ENCODE data around the gene ELOVL7. TPM values are rescaled to one million over a fixed set of nuclear protein-coding genes. Genes with fewer than 3 reads are reported as not detected.

Gene ELOVL7
- total RNA-seq, 1 donor from 2014 or later, result 14.5 TPM

- no peak overlapping the region for H3K27ac Mint-ChIP-seq
- no peak overlapping the region for H3K4me3 Mint-ChIP-seq (ENCODE audit: low read depth)
- peaks cover 4% of the 10 kb centered on the region for H3K36me3 Mint-ChIP-seq (ENCODE audit: insufficient read depth)
- no peak for TF ChIP-seq CTCF (IDR thresholded peaks at IDR 0.05; ENCODE audit: unreplicated experiment)
- no peaks in the 10 kb centered on the region for H3K4me1 Mint-ChIP-seq (ENCODE audit: low read depth)
- H3K27me3 Mint-ChIP-seq, result no peaks in the 10 kb centered on the region
- H3K9me3 Mint-ChIP-seq (ENCODE audit: low read depth), result no peaks in the 10 kb centered on the region
- no peak for DNase-seq (ENCODE audit: low spot score, unreplicated experiment)
Observed at GRCh38 chr5:60788863-60789513, 55.1 kb downstream of the ELOVL7 start.

- Mint-ChIP-seq H3K27me3 (no peaks in the 10 kb centered on the region), H3K4me3 (ENCODE audit: low read depth) (no peak overlapping the region), H3K9me3 (ENCODE audit: low read depth) (peaks cover 9% of the 10 kb centered on the region), H3K36me3 (ENCODE audit: insufficient read depth) (peaks cover 9% of the 10 kb centered on the region), H3K27ac (no peak overlapping the region), H3K4me1 (ENCODE audit: low read depth) (no peaks in the 10 kb centered on the region)
- no peak for TF ChIP-seq CTCF (IDR thresholded peaks at IDR 0.05; ENCODE audit: unreplicated experiment)
- DNase-seq (ENCODE audit: low spot score, unreplicated experiment), result no peak
Observed at GRCh38 chr5:60779466-60779865, 64.6 kb downstream of the ELOVL7 start.

- DNase-seq (ENCODE audit: low spot score, unreplicated experiment), result no peak
- peaks cover 16% of the 10 kb centered on the region for H3K9me3 Mint-ChIP-seq (ENCODE audit: low read depth)
- no peak for TF ChIP-seq CTCF (IDR thresholded peaks at IDR 0.05; ENCODE audit: unreplicated experiment)
- peaks cover 14% of the 10 kb centered on the region for H3K36me3 Mint-ChIP-seq (ENCODE audit: insufficient read depth)
- no peak overlapping the region for H3K27ac Mint-ChIP-seq
- H3K4me3 Mint-ChIP-seq (ENCODE audit: low read depth), result no peak overlapping the region
- no peaks in the 10 kb centered on the region for H3K27me3 Mint-ChIP-seq
- peaks cover 8% of the 10 kb centered on the region for H3K4me1 Mint-ChIP-seq (ENCODE audit: low read depth)
Observed at GRCh38 chr5:60776343-60776742, 67.7 kb downstream of the ELOVL7 start.

GRCh38 chr5:60765019-60765709 lies 78.9 kb downstream of the ELOVL7 start:
- no peak overlapping the region for H3K4me3 Mint-ChIP-seq (ENCODE audit: low read depth)
- H3K27ac Mint-ChIP-seq, result no peak overlapping the region
- no peaks in the 10 kb centered on the region for H3K4me1 Mint-ChIP-seq (ENCODE audit: low read depth)

GRCh38 chr5:60763061-60763460 lies 81.0 kb downstream of the ELOVL7 start:
- Mint-ChIP-seq H3K9me3 (ENCODE audit: low read depth) (peaks cover 6% of the 10 kb centered on the region), H3K4me1 (ENCODE audit: low read depth) (no peaks in the 10 kb centered on the region), H3K36me3 (ENCODE audit: insufficient read depth) (peaks cover 8% of the 10 kb centered on the region), H3K27ac (no peak overlapping the region), H3K27me3 (no peaks in the 10 kb centered on the region), H3K4me3 (ENCODE audit: low read depth) (no peak overlapping the region)
- TF ChIP-seq CTCF (IDR thresholded peaks at IDR 0.05; ENCODE audit: unreplicated experiment), result no peak
- DNase-seq (ENCODE audit: low spot score, unreplicated experiment), result no peak

More at GRCh38 chr5:60765019-60765709, 78.9 kb downstream of the ELOVL7 start:
- DNase-seq (ENCODE audit: low spot score, unreplicated experiment), result no peak
- H3K27me3 Mint-ChIP-seq, result no peaks in the 10 kb centered on the region
- no peak for TF ChIP-seq CTCF (IDR thresholded peaks at IDR 0.05; ENCODE audit: unreplicated experiment)
- H3K9me3 Mint-ChIP-seq (ENCODE audit: low read depth), result peaks cover 5% of the 10 kb centered on the region
- peaks cover 10% of the 10 kb centered on the region for H3K36me3 Mint-ChIP-seq (ENCODE audit: insufficient read depth)
